GM21423 (cell line): Measurements from ENCODE around the gene ZNF821.
"Not testable (repeated sequence)": the region's sequence is repeated elsewhere in the genome, so short reads cannot be mapped to it uniquely, and the experiment has no call there.

Source experiments
- ATAC-seq: cut with Tn5 transposase; IDR thresholded peaks from one replicate; pipeline ENCODE4 v1.9.1; 2021; ENCODE audit warnings: mild to moderate bottlenecking, moderate library complexity; ENCODE audit not compliant: unreplicated experiment

Gene ZNF821, protein sequence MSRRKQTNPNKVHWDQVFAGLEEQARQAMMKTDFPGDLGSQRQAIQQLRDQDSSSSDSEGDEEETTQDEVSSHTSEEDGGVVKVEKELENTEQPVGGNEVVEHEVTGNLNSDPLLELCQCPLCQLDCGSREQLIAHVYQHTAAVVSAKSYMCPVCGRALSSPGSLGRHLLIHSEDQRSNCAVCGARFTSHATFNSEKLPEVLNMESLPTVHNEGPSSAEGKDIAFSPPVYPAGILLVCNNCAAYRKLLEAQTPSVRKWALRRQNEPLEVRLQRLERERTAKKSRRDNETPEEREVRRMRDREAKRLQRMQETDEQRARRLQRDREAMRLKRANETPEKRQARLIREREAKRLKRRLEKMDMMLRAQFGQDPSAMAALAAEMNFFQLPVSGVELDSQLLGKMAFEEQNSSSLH

DNA sequence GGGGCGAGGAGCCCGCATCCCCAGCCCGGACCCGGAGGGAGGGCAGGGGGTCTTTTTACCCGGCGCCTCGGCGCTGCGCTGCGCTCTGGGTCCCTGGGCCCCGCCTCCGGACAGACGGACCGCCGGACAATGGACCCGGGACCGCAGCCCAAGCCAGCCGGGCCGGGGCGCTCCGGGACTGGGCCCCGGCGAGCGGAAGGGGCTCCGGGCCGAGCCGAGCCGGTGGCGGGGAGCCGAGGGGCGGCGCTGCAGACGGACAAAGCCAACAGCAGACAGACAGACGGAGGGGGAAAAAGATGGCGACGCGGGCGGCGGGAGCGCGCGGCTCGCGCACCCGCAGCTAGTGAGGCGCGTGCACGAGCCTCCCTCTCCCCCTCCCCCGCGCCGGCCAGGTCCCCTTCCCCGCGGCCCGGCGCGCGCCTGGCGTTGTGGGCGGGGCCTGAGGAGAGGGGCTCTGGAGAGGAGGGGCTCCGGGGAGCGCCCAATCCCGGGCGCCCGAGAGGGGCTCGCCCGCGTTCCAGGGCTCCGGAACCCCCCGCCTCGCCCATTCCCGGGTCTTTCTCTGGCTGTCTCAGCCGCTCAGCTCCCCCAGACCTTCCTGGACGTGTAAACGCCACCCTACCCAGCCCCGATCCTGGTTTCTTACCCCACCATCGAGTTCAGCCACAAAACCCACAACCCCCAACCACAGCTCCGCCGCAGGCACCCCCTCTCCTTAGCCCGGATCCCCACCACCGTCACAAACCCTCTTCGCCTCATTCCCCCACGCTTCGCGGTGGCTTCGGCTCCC, at the start of gene ZNF821:
Gene ZNF821, minus strand, starts transcription at position 334 of the 790 bp plus-strand sequence. CDS start 4,236 bp downstream, outside the sequence.
- ATAC-seq, result peak; percentile 47

DNA sequence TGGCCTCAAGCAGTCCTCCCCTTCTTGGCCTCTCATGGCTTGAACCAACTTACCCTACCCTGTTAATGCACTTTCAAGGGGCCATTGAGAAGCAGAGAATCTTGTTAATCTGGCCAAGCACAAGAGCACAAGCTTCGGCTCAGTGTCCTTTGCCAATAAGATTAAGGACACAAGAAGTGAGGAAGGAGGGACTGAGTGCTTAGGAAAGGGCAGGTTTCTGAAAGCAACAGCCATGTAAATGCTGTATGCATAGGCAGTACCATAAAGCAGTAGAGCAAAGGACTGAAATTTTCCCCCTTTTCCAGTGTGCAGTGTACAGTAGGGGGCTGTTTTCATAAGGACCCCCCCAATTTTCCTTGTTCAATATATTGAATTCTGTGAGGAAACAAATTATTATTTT, 49.0 kb upstream of the ZNF821 start:
- ATAC-seq, result no peak

DNA sequence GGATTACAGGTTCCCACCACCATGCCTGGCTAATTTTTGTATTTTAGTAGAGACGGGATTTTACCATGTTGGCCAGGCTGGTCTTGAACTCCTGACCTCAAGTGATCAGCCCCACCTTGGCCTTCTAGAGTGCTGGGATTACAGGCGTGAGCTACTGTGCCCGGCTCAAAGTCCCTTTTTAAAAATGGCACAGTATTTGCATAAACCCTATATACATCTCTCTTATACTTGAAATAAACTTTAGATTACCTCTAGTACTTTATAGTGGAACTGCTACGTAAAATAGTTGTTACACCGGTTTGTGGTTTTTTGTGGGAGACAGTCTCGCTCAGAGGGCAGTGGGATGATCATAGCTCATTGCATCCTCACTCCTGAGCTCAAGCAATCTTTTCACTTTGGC, 47.6 kb upstream of the ZNF821 start:
- no peak for ATAC-seq

DNA sequence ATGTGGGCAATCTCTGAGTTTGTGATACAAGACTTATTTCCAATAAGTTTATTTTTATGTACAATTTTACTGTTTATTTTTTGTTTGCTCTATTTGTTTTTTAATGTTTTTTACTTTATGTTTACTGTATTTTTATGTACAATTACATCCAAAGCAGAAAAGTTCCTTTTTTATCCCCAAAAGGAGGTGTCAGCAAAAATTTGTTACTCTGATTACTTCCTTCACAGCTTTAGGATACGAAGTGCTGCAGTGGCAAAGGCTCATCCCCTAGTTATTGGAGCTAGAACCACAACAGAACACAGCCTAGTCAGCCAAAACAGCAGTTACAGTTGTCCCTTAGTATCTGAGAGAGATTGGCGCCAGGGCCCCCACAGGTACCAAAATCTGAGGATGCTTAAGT, 47.0 kb upstream of the ZNF821 start:
- no peak for ATAC-seq

DNA sequence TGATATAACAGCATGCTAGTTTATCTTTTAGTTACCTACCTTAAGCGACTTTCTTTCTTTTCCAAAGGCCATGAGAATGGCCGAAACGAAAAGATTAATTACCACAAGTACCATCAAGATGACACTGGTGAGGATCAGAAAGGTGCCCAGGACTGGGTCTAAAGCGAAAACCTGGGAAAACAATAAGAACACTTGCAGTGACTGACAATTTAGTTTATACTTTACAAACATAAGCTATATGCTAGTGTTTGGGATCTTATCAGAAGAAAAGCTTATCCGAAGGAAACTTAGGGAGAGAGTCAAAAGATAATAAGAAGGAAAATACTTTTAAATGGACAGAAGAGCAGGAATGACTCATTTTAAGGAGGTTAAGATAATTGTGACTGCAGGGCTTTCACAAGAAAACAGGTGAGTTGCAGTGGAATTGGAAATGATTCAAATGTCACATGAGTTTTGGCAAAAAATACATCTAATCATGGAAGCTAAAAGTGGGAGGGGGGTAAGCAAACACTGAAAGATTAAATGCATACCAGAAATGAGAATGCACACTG, 46.1 kb upstream of the ZNF821 start:
- ATAC-seq, result no peak

DNA sequence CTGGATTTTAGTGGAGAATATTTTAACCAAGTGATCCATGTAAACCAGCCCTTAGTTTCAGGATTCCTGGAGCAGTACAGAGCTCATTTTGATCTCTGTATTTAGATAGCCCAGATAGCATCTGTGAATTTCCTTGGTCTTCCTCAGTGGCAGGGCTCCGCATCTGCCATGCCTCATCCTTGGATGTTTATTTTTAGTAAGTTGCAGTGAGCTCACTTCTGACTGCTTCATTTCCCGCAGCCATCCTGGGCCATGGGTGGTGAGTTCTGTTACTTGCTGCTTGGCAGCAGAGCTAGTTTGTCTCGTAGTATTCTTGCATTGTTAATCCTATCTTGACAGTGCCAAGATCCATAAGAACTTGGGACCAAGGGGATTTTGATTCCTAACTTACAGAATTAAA, 45.1 kb upstream of the ZNF821 start:
- ATAC-seq, result no peak

DNA sequence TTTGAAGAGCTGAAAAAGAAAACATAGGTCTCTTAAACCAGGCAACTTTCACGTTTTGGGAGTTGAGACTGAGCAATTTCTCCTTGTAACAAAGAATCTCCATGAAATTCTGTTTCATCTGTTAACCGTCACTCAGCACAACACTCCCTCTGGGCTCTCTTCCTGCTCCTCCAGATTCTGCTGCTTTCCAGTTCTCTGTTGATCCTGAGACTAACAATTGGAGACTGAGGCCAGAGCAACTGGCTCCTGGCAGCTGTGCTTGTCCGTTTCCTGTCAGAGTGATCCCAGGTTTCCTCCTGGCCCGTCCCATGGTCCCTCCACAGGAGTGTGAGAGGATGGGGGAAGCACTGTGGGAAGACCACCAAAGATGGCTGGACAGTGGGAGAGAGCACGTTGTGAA, 43.8 kb upstream of the ZNF821 start:
- ATAC-seq, result no peak

DNA sequence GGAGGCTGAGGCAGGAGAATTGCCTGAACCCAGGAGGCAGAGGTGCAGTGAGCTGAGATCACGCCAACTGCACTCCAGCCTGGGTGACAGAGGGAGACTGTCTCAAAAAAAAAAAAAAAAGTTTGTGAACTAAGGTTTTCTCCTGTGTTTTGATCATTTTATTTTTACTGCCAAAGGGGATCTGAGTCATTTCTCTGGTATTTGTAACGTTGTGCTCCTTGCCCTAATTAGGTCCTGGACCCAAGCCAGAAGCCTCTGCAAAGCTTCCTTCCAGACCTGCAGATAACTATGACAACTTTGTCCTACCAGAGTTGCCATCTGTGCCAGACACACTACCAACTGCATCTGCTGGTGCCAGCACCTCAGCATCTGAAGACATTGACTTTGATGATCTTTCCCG, 43.4 kb upstream of the ZNF821 start:
- ATAC-seq, result no peak

DNA sequence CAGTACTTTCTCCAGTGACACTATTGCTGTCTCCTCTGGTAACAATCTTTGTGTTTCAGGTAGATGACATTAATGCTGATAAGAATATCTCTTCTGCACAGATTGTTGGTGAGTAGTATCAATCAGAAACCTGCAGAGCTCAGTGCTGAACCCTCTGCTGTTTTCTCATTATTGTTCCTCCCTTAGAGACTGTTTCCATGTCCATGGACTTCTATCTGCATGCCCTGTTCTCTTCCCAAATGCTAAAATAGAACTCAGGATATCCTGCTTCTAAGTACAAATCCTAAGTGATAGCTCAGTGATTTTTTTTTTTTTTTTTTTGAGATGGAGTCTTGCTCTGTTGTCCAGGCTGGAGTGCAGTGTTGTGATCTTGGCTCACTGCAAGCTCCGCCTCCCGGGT, 40.7 kb upstream of the ZNF821 start:
- ATAC-seq, result no peak

DNA sequence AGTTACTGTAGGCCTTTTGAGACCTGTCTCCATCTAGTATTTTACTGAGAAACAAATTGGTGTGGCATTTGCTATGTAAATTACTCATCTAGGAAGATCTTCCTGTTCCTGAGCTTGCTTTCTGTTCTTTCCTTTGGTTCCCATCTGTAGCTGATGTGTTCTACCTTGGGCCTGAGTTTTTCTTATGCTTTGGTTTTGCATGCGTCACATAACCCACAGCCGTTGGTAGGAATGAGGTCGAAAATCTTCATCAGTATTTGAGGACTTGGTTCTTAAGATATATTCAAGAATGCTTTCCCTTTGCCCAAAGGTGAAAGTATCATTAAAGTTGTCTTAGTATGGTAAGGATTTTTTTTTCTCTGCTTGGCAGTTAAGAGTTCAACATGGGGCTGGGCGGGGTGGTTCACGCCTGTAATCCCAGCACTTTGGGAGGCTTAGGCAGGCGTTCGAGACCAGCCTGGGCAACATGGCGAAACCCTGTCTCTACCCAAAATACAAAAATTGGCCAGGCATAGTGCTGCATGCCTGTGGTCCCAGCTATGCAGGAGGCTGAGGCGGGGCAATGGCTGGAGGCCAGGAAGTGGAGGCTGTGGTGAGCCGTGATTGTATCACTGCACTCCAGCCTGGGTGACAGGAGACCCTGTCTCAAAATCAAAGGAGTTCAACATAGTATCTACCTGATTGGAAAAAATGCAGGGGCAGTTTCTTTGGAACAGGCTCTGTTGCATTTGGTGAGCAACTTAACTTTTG, 40.1 kb upstream of the ZNF821 start:
- ATAC-seq, result no peak

DNA sequence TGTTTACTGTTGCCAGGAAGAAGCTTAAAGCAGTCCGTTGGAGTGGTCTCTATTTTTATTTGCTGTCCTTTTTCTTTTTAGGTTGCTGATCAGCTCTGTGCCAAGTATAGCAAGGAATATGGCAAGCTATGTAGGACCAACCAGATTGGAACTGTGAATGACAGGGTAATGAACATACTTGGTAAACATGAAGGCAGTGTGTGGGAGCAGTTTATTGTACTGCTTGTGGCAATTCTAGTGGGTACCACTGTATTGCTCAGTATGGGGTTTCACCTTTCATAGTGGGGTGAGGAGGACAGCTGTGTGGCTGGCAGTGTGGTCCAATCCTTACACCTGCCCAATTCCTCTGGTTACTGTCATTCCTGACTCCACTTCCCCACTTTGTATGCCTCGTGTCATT, 36.7 kb upstream of the ZNF821 start:
- ATAC-seq, result no peak

DNA sequence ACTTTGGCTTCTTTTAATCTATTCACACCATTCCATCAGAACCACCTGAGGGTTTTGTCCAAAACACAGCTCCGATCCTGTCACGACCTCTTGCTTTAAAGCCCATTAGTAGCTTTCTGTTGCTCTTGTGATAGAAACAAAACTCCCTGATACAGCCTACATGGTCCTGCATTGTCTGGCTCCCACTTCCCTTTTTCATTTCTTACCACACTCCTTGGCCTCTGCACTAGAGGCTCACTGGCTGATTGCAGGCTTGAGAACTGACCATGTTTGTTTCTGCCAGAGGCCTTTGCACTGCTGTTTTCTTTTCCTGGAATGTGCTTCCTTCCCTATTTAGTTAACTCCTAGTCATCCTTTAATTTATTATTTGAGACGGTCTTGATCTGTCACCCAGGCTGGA, 35.1 kb upstream of the ZNF821 start:
- peak; percentile 84 for ATAC-seq

DNA sequence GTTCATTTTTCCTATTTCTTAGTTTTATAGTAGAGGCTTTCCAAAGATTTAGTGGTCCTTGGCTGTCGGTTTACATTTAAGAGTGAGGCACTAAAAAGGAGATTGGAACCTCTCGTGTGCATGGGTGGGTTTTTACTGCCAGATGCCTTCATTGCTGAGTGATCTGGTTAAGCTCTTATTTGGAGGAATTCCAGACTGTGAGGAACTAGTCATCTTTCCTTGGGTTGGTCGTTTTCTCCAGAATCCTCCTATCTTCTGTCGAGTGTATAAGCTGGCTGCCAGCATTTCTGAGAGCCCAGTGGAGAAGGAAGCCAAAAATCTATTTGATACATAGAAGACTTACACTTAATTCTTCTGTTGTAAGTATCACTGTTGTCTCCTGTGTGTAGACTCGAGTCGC, 33.9 kb upstream of the ZNF821 start:
- no peak for ATAC-seq

DNA sequence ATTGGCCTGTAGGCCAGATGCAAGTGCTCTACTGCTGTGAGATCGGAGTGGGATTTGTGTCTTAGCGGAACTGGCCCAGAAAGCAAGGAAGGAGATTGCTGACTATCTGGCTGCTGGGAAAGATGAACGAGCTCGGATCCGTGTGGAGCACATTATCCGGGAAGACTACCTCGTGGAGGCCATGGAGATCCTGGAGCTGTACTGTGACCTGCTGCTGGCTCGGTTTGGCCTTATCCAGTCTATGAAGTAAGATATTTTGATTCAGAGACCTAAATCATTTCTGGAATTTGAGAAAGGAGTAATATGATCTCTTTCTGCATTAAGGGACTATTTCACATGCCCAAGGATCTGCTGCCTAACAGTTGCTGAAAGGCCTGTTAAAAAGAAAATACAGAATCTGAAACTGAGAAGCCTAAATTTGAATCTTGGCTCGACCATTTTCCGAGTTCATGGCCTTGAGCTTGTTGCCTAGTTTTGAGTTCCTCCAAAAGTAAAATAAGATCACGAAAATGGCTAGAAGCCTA, 32.5 kb upstream of the ZNF821 start:
- ATAC-seq, result no peak

DNA sequence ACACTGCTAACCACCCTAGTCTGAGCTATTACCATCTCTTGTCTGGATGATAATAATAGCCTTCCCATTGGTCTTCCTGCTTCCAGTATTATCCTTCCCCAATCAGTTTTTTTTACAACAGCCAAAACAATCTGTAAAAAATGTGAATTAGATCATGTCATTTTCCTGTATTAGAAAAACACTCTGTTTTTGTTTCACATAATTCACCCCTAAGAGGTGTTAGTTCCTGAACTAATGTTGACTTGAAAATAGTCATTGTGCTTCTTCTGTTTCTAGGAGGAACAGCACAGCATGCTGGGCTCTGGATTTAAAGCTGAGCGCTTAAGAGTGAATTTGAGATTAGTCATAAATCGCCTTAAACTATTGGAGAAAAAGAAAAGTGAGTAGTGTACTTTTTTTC, 31.4 kb upstream of the ZNF821 start:
- ATAC-seq, result no peak

DNA sequence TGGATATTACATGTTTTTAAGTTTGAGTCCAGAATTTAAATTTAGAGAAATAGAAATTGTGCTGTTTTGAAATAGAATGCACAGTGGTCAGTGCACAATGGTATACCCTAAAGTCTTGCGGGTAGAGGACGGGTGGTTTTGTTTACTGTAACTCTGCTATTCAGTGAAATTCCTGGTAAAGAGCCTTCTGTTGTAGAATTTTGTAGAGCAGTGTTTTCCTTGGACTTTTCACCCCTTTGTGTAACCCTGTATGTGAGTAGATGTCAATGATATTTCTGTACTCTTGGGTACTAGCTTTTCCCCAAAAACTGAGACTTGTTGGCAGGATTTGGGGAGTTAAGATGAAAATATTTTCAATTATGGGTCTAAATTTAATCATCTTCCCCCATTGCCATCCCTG, 30.8 kb upstream of the ZNF821 start:
- no peak for ATAC-seq

DNA sequence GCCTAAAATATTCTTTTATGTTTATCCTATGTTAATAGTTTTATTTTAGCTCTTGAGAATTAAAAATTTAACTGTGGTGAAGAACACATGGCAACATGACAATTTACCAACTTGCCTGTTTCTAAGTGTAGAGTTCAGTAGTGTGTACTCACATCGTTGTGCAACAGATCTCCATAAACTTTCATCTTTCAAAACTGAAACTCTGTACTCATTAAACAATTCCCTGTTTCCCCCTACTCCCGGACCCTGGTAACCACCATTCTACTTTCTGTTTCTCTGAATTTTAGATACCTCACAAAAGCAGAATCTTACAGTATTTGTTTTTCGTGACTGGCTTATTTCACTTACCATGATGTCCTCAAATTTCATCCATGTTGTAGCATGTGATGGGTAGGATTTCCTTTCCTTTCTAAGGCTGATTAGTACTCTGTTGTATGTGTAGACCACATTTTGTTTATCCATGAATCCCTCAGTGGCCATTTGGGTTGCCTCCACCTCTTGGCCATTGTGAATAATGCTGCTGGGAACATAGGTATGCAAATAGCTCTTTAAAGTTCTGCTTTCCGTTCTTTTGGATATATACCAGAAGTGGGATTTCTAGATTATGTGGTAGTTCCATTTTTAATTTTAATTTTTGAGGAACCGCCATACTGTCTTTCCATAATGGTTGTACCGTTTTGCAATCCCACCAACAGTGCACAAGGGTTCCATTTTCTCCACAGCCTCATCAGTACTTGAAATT, 28.7 kb upstream of the ZNF821 start:
- no peak for ATAC-seq

DNA sequence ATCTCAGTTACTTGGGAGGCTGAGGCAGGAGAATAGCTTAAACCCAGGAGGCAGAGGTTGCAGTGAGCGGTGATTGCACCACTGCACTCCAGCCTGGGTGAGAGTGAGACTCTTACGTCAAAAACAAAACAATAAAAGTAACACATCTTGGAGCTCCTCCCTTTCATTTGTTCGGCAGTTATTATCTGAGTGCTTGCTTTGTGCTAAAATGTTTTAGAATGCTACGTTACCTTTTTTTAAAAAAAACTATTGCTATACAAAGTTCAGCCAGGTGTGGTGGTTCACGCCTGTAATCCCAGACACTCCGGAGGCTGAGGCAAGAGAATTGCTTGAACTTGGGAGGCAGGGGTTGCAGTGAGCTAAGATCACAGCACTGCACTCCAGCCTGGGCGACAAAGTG, 27.1 kb upstream of the ZNF821 start:
- no peak for ATAC-seq

DNA sequence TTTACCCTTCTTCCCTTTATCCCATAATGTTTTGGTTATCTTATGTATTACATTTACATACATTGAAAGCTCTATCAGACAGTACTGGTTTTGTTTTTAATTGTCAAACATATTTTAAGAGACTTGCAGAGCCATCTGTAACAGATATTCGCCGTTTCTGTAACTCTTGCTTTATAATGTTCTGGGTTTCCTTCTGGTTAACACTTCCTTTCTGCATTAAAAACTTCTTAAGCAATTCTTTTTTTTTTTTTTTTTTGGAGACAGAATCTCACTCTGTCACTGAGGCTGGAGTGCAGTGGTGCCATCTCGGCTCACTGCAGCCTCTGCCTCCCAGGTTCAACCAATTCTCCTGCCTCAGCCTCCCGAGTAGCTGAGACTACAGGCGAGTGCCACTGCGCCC, 21.8 kb upstream of the ZNF821 start:
- ATAC-seq, result not testable (repeated sequence)

DNA sequence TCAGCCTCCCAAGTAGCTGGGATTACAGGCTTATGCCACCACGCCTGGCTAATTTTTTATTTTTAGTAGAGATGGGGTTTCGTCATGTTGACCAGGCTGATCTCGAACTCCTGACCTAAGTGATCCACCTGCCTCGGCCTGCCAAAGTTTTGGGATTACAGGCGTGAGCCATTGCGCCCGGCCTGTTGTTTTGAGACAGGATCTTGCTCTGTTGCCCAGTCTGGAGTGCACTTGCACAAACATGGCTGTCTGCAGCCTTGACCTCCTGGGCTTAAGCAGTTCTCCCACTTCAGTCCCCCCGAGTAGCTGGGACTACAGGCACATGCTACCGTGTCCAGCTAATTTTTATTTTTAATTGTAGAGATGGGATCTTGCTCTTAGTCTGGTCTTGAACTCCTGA, 20.3 kb upstream of the ZNF821 start:
- ATAC-seq, result no peak
